HUES6 (cell line): ENCODE results near the gene INSIG2.
A peak's percentile ranks its signal among the peaks of the same experiment; 100 is the strongest.

Source experiments
- H3K27ac ChIP-seq: 2 replicates; pipeline ENCODE4 v1.7.0; 2013; ENCODE audit warnings: low read depth, mild to moderate bottlenecking, low read length, inconsistent platforms
- H3K27me3 ChIP-seq: 2 replicates; pipeline ENCODE4 v1.6.1; 2013; ENCODE audit warnings: low read length; ENCODE audit not compliant: control insufficient read depth, insufficient read depth
- H3K36me3 ChIP-seq: 2 replicates; pipeline ENCODE4 v1.6.1; 2013; ENCODE audit warnings: low read length; ENCODE audit not compliant: control insufficient read depth, insufficient read depth
- H3K4me1 ChIP-seq: 2 replicates; pipeline ENCODE4 v1.6.1; 2013; ENCODE audit warnings: low read length; ENCODE audit not compliant: control insufficient read depth, insufficient read depth
- H3K4me3 ChIP-seq: 2 replicates; pipeline ENCODE4 v1.5.1; 2013; ENCODE audit warnings: low read depth, low read length
- H3K9ac ChIP-seq: one replicate; pipeline ENCODE4 v1.6.1; 2013; ENCODE audit warnings: mild to moderate bottlenecking, low read length
- H3K9me3 ChIP-seq: 2 replicates; pipeline ENCODE4 v1.6.1; 2013; ENCODE audit warnings: low read depth, low read length; ENCODE audit not compliant: control insufficient read depth, insufficient read depth

Gene INSIG2

GRCh38 chr2:118088051-118089024, at the start of gene INSIG2:
Gene INSIG2, plus strand, starts transcription at chr2:118088471. Its CDS starts 8,086 bp downstream, at chr2:118096557.
- Histone ChIP-seq H3K9ac (peak within 1 kb of the TSS; percentile 29), H3K27ac (no peak within 1 kb of the TSS), H3K4me1 (peaks cover 10% of the 10 kb centered on the region; the same call in 1 of the 2 replicates), H3K36me3 (no peaks in the 10 kb centered on the region), H3K27me3 (no peaks in the 10 kb centered on the region), H3K4me3 (peak within 1 kb of the TSS; percentile 87), H3K9me3 (no peaks in the 10 kb centered on the region)

GRCh38 chr2:118040891-118041290, 47.4 kb upstream of the INSIG2 start:
- H3K36me3 ChIP-seq = no peaks in the 10 kb centered on the region
- H3K9me3 ChIP-seq = no peaks in the 10 kb centered on the region
- H3K4me3 ChIP-seq = no peak overlapping the region
- peaks cover 8% of the 10 kb centered on the region for H3K27me3 ChIP-seq
- H3K4me1 ChIP-seq = no peaks in the 10 kb centered on the region
- H3K9ac ChIP-seq = no peak overlapping the region
- H3K27ac ChIP-seq = no peak overlapping the region

DNA sequence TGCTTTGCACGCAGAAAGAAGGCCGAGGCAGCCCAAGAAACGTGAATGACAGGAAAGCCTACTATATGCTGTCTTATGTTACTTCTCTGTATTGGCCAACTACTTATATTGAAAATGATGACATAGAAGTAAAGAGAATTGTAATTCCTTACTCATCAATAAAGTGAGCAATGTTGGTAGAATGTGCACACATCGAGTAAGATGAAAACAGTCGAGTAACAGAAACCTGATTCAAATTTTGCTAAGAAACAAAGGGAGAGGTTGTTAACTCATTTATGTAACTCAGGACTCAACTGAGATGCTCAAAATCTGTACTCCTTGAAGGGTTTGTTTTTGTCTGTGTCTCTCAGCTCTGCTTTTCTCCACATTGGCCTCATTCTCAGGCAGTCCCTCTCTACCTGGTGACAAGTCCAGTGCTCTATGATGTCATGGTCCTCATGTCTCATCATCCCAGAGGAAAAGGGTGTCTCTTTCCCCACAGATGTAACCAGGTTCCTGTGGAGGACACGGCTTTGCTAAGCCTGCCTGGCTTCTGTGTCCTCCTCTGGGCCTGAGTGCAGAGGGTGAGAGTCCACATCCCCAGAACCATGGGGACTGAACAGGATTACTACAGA, 44.1 kb upstream of the INSIG2 start:
- Histone ChIP-seq H3K9ac (no peak overlapping the region), H3K9me3 (no peaks in the 10 kb centered on the region), H3K27me3 (peaks cover 8% of the 10 kb centered on the region), H3K4me1 (no peaks in the 10 kb centered on the region), H3K4me3 (no peak overlapping the region), H3K36me3 (no peaks in the 10 kb centered on the region), H3K27ac (no peak overlapping the region)

- Histone ChIP-seq H3K4me3 (no peak overlapping the region), H3K27ac (no peak overlapping the region), H3K27me3 (peaks cover 8% of the 10 kb centered on the region), H3K4me1 (no peaks in the 10 kb centered on the region), H3K36me3 (no peaks in the 10 kb centered on the region), H3K9me3 (no peaks in the 10 kb centered on the region), H3K9ac (no peak overlapping the region)
These were observed 43.4 kb upstream of the INSIG2 start for GRCh38 chr2:118044854-118045253.

DNA sequence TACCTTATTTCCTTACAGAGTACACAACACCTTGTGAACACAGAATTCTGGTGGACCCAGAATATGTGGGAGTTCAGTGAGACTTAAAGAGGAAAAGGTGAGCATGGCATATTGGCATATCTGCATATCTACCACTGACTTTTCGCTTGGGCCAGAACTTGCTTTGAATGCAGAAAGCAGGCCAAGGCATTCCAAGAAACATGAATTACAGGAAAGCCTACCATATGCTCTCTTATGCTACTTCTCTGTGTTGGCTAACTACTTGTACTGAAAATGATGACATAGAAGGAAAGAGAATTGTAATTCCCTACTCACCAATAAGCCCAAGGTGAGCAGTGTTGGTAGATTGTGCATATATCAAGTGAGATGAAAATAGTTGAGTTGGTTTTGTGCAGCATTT, 43.0 kb upstream of the INSIG2 start:
- Histone ChIP-seq H3K4me3 (no peak overlapping the region), H3K27ac (no peak overlapping the region), H3K9ac (no peak overlapping the region), H3K4me1 (no peaks in the 10 kb centered on the region), H3K27me3 (peaks cover 8% of the 10 kb centered on the region), H3K36me3 (no peaks in the 10 kb centered on the region), H3K9me3 (no peaks in the 10 kb centered on the region)

- no peak overlapping the region for H3K4me3 ChIP-seq
- H3K9ac ChIP-seq = no peak overlapping the region
- H3K27me3 ChIP-seq = peaks cover 3% of the 10 kb centered on the region; the same call in 1 of the 2 replicates
- no peak overlapping the region for H3K27ac ChIP-seq
- H3K9me3 ChIP-seq = no peaks in the 10 kb centered on the region
- no peaks in the 10 kb centered on the region for H3K4me1 ChIP-seq
- H3K36me3 ChIP-seq = no peaks in the 10 kb centered on the region
These were observed 41.5 kb upstream of the INSIG2 start for GRCh38 chr2:118046634-118047210.

GRCh38 chr2:118047380-118047826, 40.9 kb upstream of the INSIG2 start:
- no peak overlapping the region for H3K9ac ChIP-seq
- H3K27me3 ChIP-seq = peaks cover 3% of the 10 kb centered on the region; the same call in 1 of the 2 replicates
- H3K27ac ChIP-seq = no peak overlapping the region
- no peak overlapping the region for H3K4me3 ChIP-seq
- no peaks in the 10 kb centered on the region for H3K4me1 ChIP-seq
- no peaks in the 10 kb centered on the region for H3K9me3 ChIP-seq
- H3K36me3 ChIP-seq = no peaks in the 10 kb centered on the region

GRCh38 chr2:118048401-118048800, 39.9 kb upstream of the INSIG2 start:
- Histone ChIP-seq H3K9ac (no peak overlapping the region), H3K4me1 (no peaks in the 10 kb centered on the region), H3K4me3 (no peak overlapping the region), H3K27me3 (peaks cover 3% of the 10 kb centered on the region; the same call in 1 of the 2 replicates), H3K9me3 (no peaks in the 10 kb centered on the region), H3K27ac (no peak overlapping the region), H3K36me3 (no peaks in the 10 kb centered on the region)

- no peak overlapping the region for H3K9ac ChIP-seq
- no peaks in the 10 kb centered on the region for H3K36me3 ChIP-seq
- H3K27me3 ChIP-seq = no peaks in the 10 kb centered on the region; the same call in 1 of the 2 replicates
- H3K27ac ChIP-seq = no peak overlapping the region
- H3K4me3 ChIP-seq = no peak overlapping the region
- H3K9me3 ChIP-seq = no peaks in the 10 kb centered on the region
- H3K4me1 ChIP-seq = no peaks in the 10 kb centered on the region
These were observed 39.0 kb upstream of the INSIG2 start for GRCh38 chr2:118049140-118049815.

DNA sequence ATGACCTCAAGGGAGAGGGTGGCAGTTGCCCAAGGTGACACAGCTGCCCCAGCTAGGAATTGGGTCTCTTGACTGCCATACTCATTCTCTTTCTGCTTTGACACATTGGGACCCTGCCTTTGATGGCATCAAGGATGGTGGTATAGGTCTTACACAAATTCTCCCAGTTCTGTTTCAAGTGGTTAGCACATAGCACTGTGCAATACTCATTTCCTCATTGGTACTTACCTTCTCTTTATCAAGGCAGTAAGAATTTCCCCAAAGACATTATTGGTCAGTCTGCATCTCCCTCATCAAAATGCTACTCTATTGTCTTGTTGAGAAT, 38.5 kb upstream of the INSIG2 start:
- Histone ChIP-seq H3K9ac (no peak overlapping the region), H3K27ac (no peak overlapping the region), H3K27me3 (no peaks in the 10 kb centered on the region; the same call in 1 of the 2 replicates), H3K9me3 (no peaks in the 10 kb centered on the region), H3K4me1 (no peaks in the 10 kb centered on the region), H3K4me3 (no peak overlapping the region), H3K36me3 (no peaks in the 10 kb centered on the region)
